HepG2 (cell line): ENCODE data around the gene RNGTT. TPM values are rescaled to one million over a fixed set of nuclear protein-coding genes. Genes with fewer than 3 reads are reported as not detected.

ENCODE experiments used
- CAMTA2 ChIP-seq: sonication (generic); formaldehyde crosslinking; IDR thresholded peaks from 2 replicates; pipeline ENCODE4 v1.4.0; 2020; ENCODE audit warnings: mild to moderate bottlenecking, missing genetic modification reagents, borderline replicate concordance
- DMTF1 ChIP-seq: sonication (generic); formaldehyde crosslinking; IDR thresholded peaks from 2 replicates; pipeline ENCODE4 v1.4.0; 2020; ENCODE audit warnings: mild to moderate bottlenecking, missing genetic modification reagents
- FOXO1 ChIP-seq: sonication (generic); formaldehyde crosslinking; IDR thresholded peaks from 2 replicates; pipeline ENCODE4 v1.4.0; 2020; ENCODE audit warnings: missing genetic modification reagents
- HMG20B ChIP-seq: conservative IDR thresholded peaks from 2 replicates; pipeline ENCODE4 v1.6.1; 2016; ENCODE audit warnings: missing genetic modification reagents, missing compliant biosample characterization
- NCOR1 ChIP-seq: fragments of 200-600 bp; sonication (generic); IDR thresholded peaks from 2 replicates; pipeline ENCODE4 v1.7.0; 2017; ENCODE audit warnings: antibody characterized with exemption, low read length, borderline replicate concordance
- NFAT5 ChIP-seq: sonication (generic); formaldehyde crosslinking; IDR thresholded peaks from 2 replicates; pipeline ENCODE4 v1.4.0; 2020; ENCODE audit warnings: missing genetic modification reagents
- ZFP1 ChIP-seq: IDR thresholded peaks from 2 replicates; pipeline ENCODE4 v1.6.1; 2016
- ZNF616 ChIP-seq: sonication (generic); formaldehyde crosslinking; IDR thresholded peaks from 2 replicates; pipeline ENCODE4 v1.5.0; 2020; ENCODE audit warnings: low read depth, mild to moderate bottlenecking, missing genetic modification reagents
- ZSCAN21 ChIP-seq: sonication (generic); formaldehyde crosslinking; IDR thresholded peaks from 2 replicates; pipeline ENCODE4 v1.8.0; 2022; ENCODE audit warnings: mild to moderate bottlenecking, missing genetic modification reagents, moderate library complexity, borderline replicate concordance
- ZXDC ChIP-seq: sonication (generic); formaldehyde crosslinking; IDR thresholded peaks from 2 replicates; pipeline ENCODE4 v1.5.0; 2020; ENCODE audit warnings: mild to moderate bottlenecking, missing genetic modification reagents
- polyA plus RNA-seq, 8 experiments: library from polyadenylated mRNA; depleted of rRNA in 3 of 8; stranded (reverse) in 7 of 8; unstranded in 1 of 8; fragments of >200 nt; fragmentation: Illumina TruSeq in 4 of 8; extraction: Trizol in 4 of 8; gene quantifications; 2 replicates each; pipeline versions ENCODE4 v1.2.1 to v1.2.3, GENCODE V29; 2011 to 2016; ENCODE audit warnings: low read depth in 4 of 8, missing spikeins in 1 of 8, mixed read lengths in 1 of 8; ENCODE audit not compliant: insufficient read depth in 1 of 8
- total RNA-seq, 5 experiments: library from RNA; depleted of rRNA; stranded (reverse); fragments of >200 nt; fragmentation: Illumina TruSeq; extraction: Trizol; gene quantifications; 2 replicates each; pipeline ENCODE4 v1.2.3, GENCODE V29; 2016; ENCODE audit warnings: low read depth in 1 of 5
- TF ChIP-seq, protein P1 (sequence below): sonication (generic); formaldehyde crosslinking; IDR thresholded peaks from 2 replicates; pipeline ENCODE4 v1.4.0; 2020; ENCODE audit warnings: low read depth, missing genetic modification reagents
- TF ChIP-seq, protein P2 (sequence below): sonication (generic); formaldehyde crosslinking; IDR thresholded peaks from 2 replicates; pipeline ENCODE4 v1.8.1; 2022; ENCODE audit warnings: mild to moderate bottlenecking, missing genetic modification reagents

The RNGTT gene
- total and polyA plus RNA-seq, 2 of the 13 experiments (the other 11 are each of a cell fraction or from before 2014, with no cell fraction given): 6.0 to 22.6 TPM

DNA sequence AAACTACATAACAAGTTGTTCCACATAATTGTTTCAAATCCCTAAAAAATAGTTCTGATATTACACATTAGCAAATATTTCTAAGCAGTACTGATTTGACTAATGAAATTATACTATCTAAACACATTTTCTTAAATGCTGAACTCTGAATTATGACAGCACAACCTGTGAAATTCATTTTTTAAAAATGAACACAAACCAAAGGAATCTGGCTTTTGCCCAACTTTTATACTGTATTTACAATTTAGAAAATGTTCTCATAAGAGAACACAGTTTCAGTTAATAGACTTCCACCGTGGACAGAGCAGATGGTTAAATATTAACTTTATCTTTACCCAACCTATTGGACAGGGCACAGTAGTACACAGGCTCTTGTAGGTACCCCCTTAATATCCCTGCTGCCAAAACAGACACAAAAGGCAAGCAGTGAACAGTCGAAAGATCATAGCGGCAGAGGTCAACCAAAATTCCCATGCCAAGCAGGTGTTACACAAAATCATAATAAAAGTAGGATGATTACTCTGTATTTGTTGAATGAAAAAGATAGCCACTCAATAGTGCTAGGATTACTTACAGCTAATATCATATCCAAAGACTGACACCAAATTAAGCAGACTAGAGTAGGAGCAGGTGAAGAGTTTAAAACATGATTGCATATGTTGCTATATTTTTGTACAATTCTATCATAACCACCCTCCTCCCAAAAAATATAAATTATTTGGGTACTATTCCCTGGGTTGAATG is 122.5 kb downstream of the RNGTT start (continued):
- TF ChIP-seq NFAT5 (CRISPR knock-in tag): no peak
- TF ChIP-seq ZSCAN21 (CRISPR knock-in tag): no peak
- no peak for TF ChIP-seq HMG20B
- TF ChIP-seq ZNF616 (CRISPR knock-in tag): no peak
- TF ChIP-seq, protein P1, sequence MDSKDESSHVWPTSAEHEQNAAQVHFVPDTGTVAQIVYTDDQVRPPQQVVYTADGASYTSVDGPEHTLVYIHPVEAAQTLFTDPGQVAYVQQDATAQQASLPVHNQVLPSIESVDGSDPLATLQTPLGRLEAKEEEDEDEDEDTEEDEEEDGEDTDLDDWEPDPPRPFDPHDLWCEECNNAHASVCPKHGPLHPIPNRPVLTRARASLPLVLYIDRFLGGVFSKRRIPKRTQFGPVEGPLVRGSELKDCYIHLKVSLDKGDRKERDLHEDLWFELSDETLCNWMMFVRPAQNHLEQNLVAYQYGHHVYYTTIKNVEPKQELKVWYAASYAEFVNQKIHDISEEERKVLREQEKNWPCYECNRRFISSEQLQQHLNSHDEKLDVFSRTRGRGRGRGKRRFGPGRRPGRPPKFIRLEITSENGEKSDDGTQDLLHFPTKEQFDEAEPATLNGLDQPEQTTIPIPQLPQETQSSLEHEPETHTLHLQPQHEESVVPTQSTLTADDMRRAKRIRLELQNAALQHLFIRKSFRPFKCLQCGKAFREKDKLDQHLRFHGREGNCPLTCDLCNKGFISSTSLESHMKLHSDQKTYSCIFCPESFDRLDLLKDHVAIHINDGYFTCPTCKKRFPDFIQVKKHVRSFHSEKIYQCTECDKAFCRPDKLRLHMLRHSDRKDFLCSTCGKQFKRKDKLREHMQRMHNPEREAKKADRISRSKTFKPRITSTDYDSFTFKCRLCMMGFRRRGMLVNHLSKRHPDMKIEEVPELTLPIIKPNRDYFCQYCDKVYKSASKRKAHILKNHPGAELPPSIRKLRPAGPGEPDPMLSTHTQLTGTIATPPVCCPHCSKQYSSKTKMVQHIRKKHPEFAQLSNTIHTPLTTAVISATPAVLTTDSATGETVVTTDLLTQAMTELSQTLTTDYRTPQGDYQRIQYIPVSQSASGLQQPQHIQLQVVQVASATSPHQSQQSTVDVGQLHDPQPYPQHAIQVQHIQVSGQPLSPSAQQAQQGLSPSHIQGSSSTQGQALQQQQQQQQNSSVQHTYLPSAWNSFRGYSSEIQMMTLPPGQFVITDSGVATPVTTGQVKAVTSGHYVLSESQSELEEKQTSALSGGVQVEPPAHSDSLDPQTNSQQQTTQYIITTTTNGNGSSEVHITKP (CRISPR knock-in tag): no peak
- peak; percentile 54; the same call in 1 of the 2 replicates for TF ChIP-seq NCOR1
- TF ChIP-seq FOXO1 (CRISPR knock-in tag): peak; percentile 60; the same call in 1 of the 2 replicates
- 0 out of 2 replicates have a peak, but pooled peaks have one; percentile 31 for TF ChIP-seq ZFP1 (CRISPR knock-in tag)
- TF ChIP-seq DMTF1 (CRISPR knock-in tag): no peak
- no peak for TF ChIP-seq ZXDC (CRISPR knock-in tag)
- TF ChIP-seq CAMTA2 (CRISPR knock-in tag): no peak
- TF ChIP-seq, protein P2, sequence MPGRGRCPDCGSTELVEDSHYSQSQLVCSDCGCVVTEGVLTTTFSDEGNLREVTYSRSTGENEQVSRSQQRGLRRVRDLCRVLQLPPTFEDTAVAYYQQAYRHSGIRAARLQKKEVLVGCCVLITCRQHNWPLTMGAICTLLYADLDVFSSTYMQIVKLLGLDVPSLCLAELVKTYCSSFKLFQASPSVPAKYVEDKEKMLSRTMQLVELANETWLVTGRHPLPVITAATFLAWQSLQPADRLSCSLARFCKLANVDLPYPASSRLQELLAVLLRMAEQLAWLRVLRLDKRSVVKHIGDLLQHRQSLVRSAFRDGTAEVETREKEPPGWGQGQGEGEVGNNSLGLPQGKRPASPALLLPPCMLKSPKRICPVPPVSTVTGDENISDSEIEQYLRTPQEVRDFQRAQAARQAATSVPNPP: no peak
